IMR-90 (cell line): ENCODE data around the gene JMJD8.

Experiments used
- BHLHE40 ChIP-seq: fragments of 150-350 bp; IDR thresholded peaks from 2 replicates; pipeline ENCODE4 v1.6.1; 2016; ENCODE audit warnings: mild to moderate bottlenecking, low read depth, low read length
- CTCF ChIP-seq: conservative IDR thresholded peaks from 2 replicates; pipeline ENCODE4 v1.5.1; 2012; ENCODE audit warnings: mild to moderate bottlenecking, low read depth, low read length, improper control_type of control experiment
- ELK1 ChIP-seq: fragments of 150-350 bp; IDR thresholded peaks from 2 replicates; pipeline ENCODE4 v1.6.1; 2016; ENCODE audit warnings: low read depth, mild to moderate bottlenecking, low read length, moderate library complexity, borderline replicate concordance
- MXI1 ChIP-seq: IDR thresholded peaks from 2 replicates; pipeline ENCODE4 v1.6.1; 2012; ENCODE audit warnings: low read depth, mild to moderate bottlenecking, low read length, moderate library complexity, borderline replicate concordance
- RAD21 ChIP-seq: IDR thresholded peaks from 2 replicates; pipeline ENCODE4 v1.6.1; 2012; ENCODE audit warnings: low read length, improper control_type of control experiment
- RFX5 ChIP-seq: IDR thresholded peaks from 2 replicates; pipeline ENCODE4 v1.8.0; 2012; ENCODE audit warnings: low read depth, mild to moderate bottlenecking, low read length, moderate library complexity

- TF ChIP-seq CTCF (no peak), BHLHE40 (no peak), ELK1 (no peak), RFX5 (no peak), MXI1 (no peak), RAD21 (no peak)
Observed at GRCh38 chr16:723695-724094, 39.6 kb upstream of the JMJD8 start.
